ENCODE results near the gene C17orf114.

The C17orf114 gene

DNA sequence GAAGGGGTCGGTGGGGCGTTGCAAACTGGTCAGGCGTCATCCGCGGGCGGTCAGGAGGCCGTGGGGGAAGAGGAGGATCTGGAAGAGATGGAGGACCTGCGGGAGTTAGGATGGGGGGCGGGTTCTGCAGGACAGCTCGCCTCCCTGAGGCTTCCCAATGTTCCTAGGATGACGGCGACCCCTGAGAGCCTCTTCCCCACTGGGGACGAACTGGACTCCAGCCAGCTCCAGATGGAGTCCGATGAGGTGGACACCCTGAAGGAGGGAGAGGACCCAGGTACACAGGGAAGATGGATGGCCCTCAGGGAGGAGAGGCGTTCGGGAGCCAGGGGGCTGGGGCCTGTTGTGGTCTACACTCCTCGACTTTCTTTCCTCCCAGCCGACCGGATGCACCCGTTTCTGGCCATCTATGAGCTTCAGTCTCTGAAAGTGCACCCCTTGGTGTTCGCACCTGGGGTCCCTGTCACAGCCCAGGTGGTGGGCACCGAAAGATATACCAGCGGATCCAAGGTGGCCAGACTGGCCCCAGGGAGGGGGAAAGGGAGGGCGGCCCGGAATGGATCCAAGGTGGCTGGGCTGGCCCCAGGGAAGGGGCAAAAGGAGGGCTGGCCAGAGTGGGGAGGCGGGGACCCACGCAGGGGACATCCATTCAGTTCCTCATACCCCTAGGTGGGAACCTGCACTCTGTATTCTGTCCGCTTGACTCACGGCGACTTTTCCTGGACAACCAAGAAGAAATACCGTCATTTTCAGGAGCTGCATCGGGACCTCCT is 5.7 kb upstream of the C17orf114 start:
- Histone ChIP-seq H2BK15ac (ENCODE audit: low read length) (peak overlapping the region; percentile 19), H3K36me3 (replicated peaks in 1 of 2; ENCODE audit: control insufficient read depth in 2 of 2, insufficient read depth in 2 of 2, low read length in 2 of 2) (peaks cover 14 to 32% of the 10 kb centered on the region in 2 donors), H3K23ac (ENCODE audit: low read depth, low read length, poor library complexity) (peak overlapping the region; percentile 17), H4K8ac (ENCODE audit: low read depth, low read length) (no peak overlapping the region), H3K27me3 (ENCODE audit: control insufficient read depth in 3 of 3, insufficient read depth in 3 of 3, low read depth in 1 of 3, low read length in 3 of 3) (no peaks in the 10 kb centered on the region), H3K4me2 (ENCODE audit: insufficient read depth, low read length, poor library complexity, severe bottlenecking) (peak overlapping the region; percentile 66), H3K18ac (ENCODE audit: low read length) (peak overlapping the region; percentile 83), H3K9me3 (replicated peaks in 1 of 2; ENCODE audit: control insufficient read depth in 2 of 2, insufficient read depth in 1 of 2, low read depth in 1 of 2, low read length in 2 of 2) (no peaks in the 10 kb centered on the region), H2AK5ac (ENCODE audit: low read depth, low read length) (peak overlapping the region; percentile 11), H3K14ac (ENCODE audit: low read length) (peak overlapping the region; percentile 97), H4K91ac (ENCODE audit: low read depth, low read length, poor library complexity) (no peak overlapping the region), H2BK12ac (ENCODE audit: low read length) (peak overlapping the region; percentile 41), H2BK5ac (ENCODE audit: low read length) (peak overlapping the region; percentile 44), H3K4me3 (ENCODE audit: low read length in 2 of 2) (peak overlapping the region; percentile 72 to 84), H3K4me1 (ENCODE audit: control insufficient read depth in 2 of 2, insufficient read depth in 1 of 2, low read depth in 1 of 2, low read length in 2 of 2) (peaks cover 3 to 4% of the 10 kb centered on the region in 2 donors), H2BK120ac (ENCODE audit: low read depth, low read length) (peak overlapping the region; percentile 1), H3K4ac (ENCODE audit: low read length) (peak overlapping the region; percentile 95), H3K9ac (ENCODE audit: low read depth, low read length, poor library complexity) (peak overlapping the region; percentile 79), H3K27ac (replicated peaks; ENCODE audit: low read length) (no peak overlapping the region), H2AFZ (ENCODE audit: low read length) (peak overlapping the region; percentile 98), H3K79me1 (ENCODE audit: low read depth, low read length) (peaks cover 8% of the 10 kb centered on the region)
- no peak for DNase-seq (ENCODE audit: low spot score)
- WGBS, 2 donors (ENCODE audit: extremely low coverage in 2 of 2, insufficient read length in 2 of 2, insufficient replicate concordance in 1 of 2) = no CpG with 5 or more reads among the region's 32 CpGs

DNA sequence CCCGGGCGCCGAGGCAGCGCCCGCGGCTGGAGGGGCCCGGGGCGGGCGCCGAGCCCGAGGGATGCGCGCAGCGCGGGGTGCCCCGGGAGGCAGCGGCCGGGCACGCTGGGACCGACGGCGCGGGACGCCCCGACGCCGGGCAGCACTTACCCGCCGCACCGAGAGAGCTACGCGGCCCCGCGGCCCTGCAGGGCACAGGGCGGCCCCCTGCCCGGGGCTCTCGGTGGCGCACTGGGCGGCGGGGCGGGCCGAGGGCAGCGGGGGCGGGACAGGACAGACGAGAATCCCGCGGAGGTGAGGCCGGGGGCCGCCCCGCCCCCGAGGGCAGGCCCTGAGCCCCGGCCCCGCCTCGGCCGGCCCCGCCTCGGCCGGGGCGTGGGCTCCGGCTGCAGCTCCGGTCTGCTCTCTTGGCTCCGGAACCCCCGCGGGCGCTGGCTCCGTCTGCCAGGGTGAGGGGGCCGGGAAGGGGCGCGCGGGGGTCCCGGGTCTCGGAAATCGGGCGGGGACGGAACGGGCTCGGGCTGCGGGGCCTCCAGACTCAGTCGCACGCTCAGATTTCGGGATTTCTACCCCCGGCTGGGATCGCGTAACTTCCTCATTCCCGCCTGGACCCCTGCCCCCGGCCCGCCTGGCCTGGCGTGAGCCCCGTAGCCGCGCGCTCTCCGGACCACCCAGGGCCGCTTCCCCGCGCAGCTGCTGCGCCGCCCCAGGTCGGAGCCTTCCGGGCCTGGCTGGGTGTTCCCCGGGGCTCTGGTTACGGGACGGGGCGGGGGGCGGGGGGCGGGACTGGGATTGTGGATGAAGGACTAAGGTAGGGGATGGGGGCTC is 4.9 kb upstream of the C17orf114 start, which contains the start of gene PLD2:
Gene PLD2 (plus strand): TSS at position 376 of the 828 bp plus-strand sequence. CDS start 621 bp downstream, outside the sequence.
- Histone ChIP-seq H4K91ac (ENCODE audit: low read depth, low read length, poor library complexity) (no peak within 1 kb of the TSS), H3K14ac (ENCODE audit: low read length) (peak within 1 kb of the TSS; percentile 97), H3K4me3 (ENCODE audit: low read length in 2 of 2) (peak within 1 kb of the TSS; percentile 72 to 89), H3K4ac (ENCODE audit: low read length) (peak within 1 kb of the TSS; percentile 95), H3K27ac (replicated peaks; ENCODE audit: low read length) (no peak within 1 kb of the TSS), H3K27me3 (ENCODE audit: control insufficient read depth in 3 of 3, insufficient read depth in 3 of 3, low read depth in 1 of 3, low read length in 3 of 3) (no peaks in the 10 kb centered on the region), H3K4me1 (ENCODE audit: control insufficient read depth in 2 of 2, insufficient read depth in 1 of 2, low read depth in 1 of 2, low read length in 2 of 2) (peaks cover 3 to 4% of the 10 kb centered on the region in 2 donors), H3K4me2 (ENCODE audit: insufficient read depth, low read length, poor library complexity, severe bottlenecking) (peak within 1 kb of the TSS; percentile 78), H2BK15ac (ENCODE audit: low read length) (peak within 1 kb of the TSS; percentile 26), H3K9me3 (replicated peaks in 1 of 2; ENCODE audit: control insufficient read depth in 2 of 2, insufficient read depth in 1 of 2, low read depth in 1 of 2, low read length in 2 of 2) (no peaks in the 10 kb centered on the region), H2AK5ac (ENCODE audit: low read depth, low read length) (peak within 1 kb of the TSS; percentile 11), H2BK120ac (ENCODE audit: low read depth, low read length) (peak within 1 kb of the TSS; percentile 1), H3K79me1 (ENCODE audit: low read depth, low read length) (peaks cover 8% of the 10 kb centered on the region), H4K8ac (ENCODE audit: low read depth, low read length) (no peak within 1 kb of the TSS), H3K18ac (ENCODE audit: low read length) (peak within 1 kb of the TSS; percentile 94), H2BK5ac (ENCODE audit: low read length) (peak within 1 kb of the TSS; percentile 44), H2AFZ (ENCODE audit: low read length) (peak within 1 kb of the TSS; percentile 98), H2BK12ac (ENCODE audit: low read length) (peak within 1 kb of the TSS; percentile 41), H3K23ac (ENCODE audit: low read depth, low read length, poor library complexity) (peak within 1 kb of the TSS; percentile 65), H3K36me3 (replicated peaks in 1 of 2; ENCODE audit: control insufficient read depth in 2 of 2, insufficient read depth in 2 of 2, low read length in 2 of 2) (peaks cover 14 to 31% of the 10 kb centered on the region in 2 donors), H3K9ac (ENCODE audit: low read depth, low read length, poor library complexity) (peak within 1 kb of the TSS; percentile 79)
- no CpG with 5 or more reads among the region's 106 CpGs for WGBS, 2 donors (ENCODE audit: extremely low coverage in 2 of 2, insufficient read length in 2 of 2, insufficient replicate concordance in 1 of 2)
- DNase-seq (ENCODE audit: low spot score) = peak; percentile 87

DNA sequence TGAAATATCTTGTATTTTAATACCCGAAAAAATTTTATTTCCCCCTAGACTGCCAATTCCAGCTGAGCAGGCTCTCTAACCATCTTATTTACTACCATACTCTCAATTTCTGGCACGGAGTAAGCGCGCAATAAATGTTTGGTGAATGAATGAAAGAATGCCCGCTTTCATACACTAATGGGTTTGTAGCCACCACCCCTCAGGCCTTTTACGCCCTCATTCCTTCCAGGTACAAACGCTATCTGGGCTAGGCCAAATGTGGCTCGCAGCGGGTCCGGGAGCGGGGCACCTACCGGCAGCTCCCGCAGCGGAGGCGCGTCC is 4.3 kb upstream of the C17orf114 start:
- H3K14ac ChIP-seq (ENCODE audit: low read length) = no peak overlapping the region
- H3K79me1 ChIP-seq (ENCODE audit: low read depth, low read length) = peaks cover 8% of the 10 kb centered on the region
- peak overlapping the region; percentile 94 for H3K18ac ChIP-seq (ENCODE audit: low read length)
- H3K4me2 ChIP-seq (ENCODE audit: insufficient read depth, low read length, poor library complexity, severe bottlenecking) = peak overlapping the region; percentile 78
- peak overlapping the region; percentile 98 for H2AFZ ChIP-seq (ENCODE audit: low read length)
- no peak for DNase-seq (ENCODE audit: low spot score)
- no peak overlapping the region for H3K23ac ChIP-seq (ENCODE audit: low read depth, low read length, poor library complexity)
- no peaks in the 10 kb centered on the region for H3K27me3 ChIP-seq (ENCODE audit: control insufficient read depth in 3 of 3, insufficient read depth in 3 of 3, low read depth in 1 of 3, low read length in 3 of 3)
- no peak overlapping the region for H2BK12ac ChIP-seq (ENCODE audit: low read length)
- H3K9me3 ChIP-seq (replicated peaks in 1 of 2; ENCODE audit: control insufficient read depth in 2 of 2, insufficient read depth in 1 of 2, low read depth in 1 of 2, low read length in 2 of 2) = no peaks in the 10 kb centered on the region
- H2AK5ac ChIP-seq (ENCODE audit: low read depth, low read length) = no peak overlapping the region
- H2BK5ac ChIP-seq (ENCODE audit: low read length) = no peak overlapping the region
- no CpG with 5 or more reads among the region's 16 CpGs for WGBS, 2 donors (ENCODE audit: extremely low coverage in 2 of 2, insufficient read length in 2 of 2, insufficient replicate concordance in 1 of 2)
- no peak overlapping the region for H3K27ac ChIP-seq (replicated peaks; ENCODE audit: low read length)
- peak overlapping the region; percentile 72 to 89 for H3K4me3 ChIP-seq (ENCODE audit: low read length in 2 of 2)
- no peak overlapping the region for H3K4ac ChIP-seq (ENCODE audit: low read length)
- no peak overlapping the region for H3K9ac ChIP-seq (ENCODE audit: low read depth, low read length, poor library complexity)
- no peak overlapping the region for H4K8ac ChIP-seq (ENCODE audit: low read depth, low read length)
- peaks cover 11 to 28% of the 10 kb centered on the region in 2 donors for H3K36me3 ChIP-seq (replicated peaks in 1 of 2; ENCODE audit: control insufficient read depth in 2 of 2, insufficient read depth in 2 of 2, low read length in 2 of 2)
- no peak overlapping the region for H2BK120ac ChIP-seq (ENCODE audit: low read depth, low read length)
- H2BK15ac ChIP-seq (ENCODE audit: low read length) = no peak overlapping the region
- no peak overlapping the region for H4K91ac ChIP-seq (ENCODE audit: low read depth, low read length, poor library complexity)
- H3K4me1 ChIP-seq (ENCODE audit: control insufficient read depth in 2 of 2, insufficient read depth in 1 of 2, low read depth in 1 of 2, low read length in 2 of 2) = peaks cover 3 to 4% of the 10 kb centered on the region in 2 donors

Data from neuronal stem cell (in vitro differentiated cells).